DOHH2 (cell line): Measurements from ENCODE around the gene ALPI.
"Not testable (repeated sequence)": the region's sequence is repeated elsewhere in the genome, so short reads cannot be mapped to it uniquely, and the experiment has no call there.

Experiments
- H3F3A ChIP-seq: fragments of 200-600 bp; sonication (generic), shearing (Covaris generic); 2 replicates; pipeline ENCODE4 v1.6.0; 2016; ENCODE audit warnings: antibody characterized with exemption, mild to moderate bottlenecking; ENCODE audit not compliant: control insufficient read depth, insufficient read depth
- H3K27ac ChIP-seq: fragments of 200-600 bp; sonication (generic); 2 replicates; pipeline ENCODE4 v1.5.1; 2014; ENCODE audit warnings: low read depth, mild to moderate bottlenecking, low read length, moderate library complexity
- H3K27me3 ChIP-seq: fragments of 200-600 bp; sonication (generic); 2 replicates; pipeline ENCODE4 v1.6.1; 2014; ENCODE audit warnings: mild to moderate bottlenecking, low read length, mixed read lengths; ENCODE audit not compliant: control insufficient read depth
- H3K36me3 ChIP-seq: fragments of 200-600 bp; sonication (generic); 2 replicates; pipeline ENCODE4 v1.6.1; 2014; ENCODE audit warnings: mild to moderate bottlenecking, low read length, moderate library complexity, mixed read lengths; ENCODE audit not compliant: control insufficient read depth
- H3K4me1 ChIP-seq: fragments of 200-600 bp; sonication (generic); 2 replicates; pipeline ENCODE4 v1.6.1; 2014; ENCODE audit warnings: mild to moderate bottlenecking, low read length, mixed read lengths; ENCODE audit not compliant: control insufficient read depth
- H3K4me2 ChIP-seq: fragments of 200-600 bp; sonication (generic); 2 replicates; pipeline ENCODE4 v1.6.0; 2014; ENCODE audit warnings: mild to moderate bottlenecking, low read length, moderate library complexity
- H3K4me3 ChIP-seq: fragments of 200-600 bp; sonication (generic); 2 replicates; pipeline ENCODE4 v1.5.1; 2014; ENCODE audit warnings: mild to moderate bottlenecking, low read length, mixed read lengths
- H3K79me2 ChIP-seq: fragments of 200-600 bp; sonication (generic); 2 replicates; pipeline ENCODE4 v1.6.1; 2014; ENCODE audit warnings: mild to moderate bottlenecking, low read length, mixed read lengths; ENCODE audit not compliant: control insufficient read depth
- H3K9me2 ChIP-seq: fragments of 200-600 bp; sonication (generic); replicated peaks from 2 replicates; pipeline ENCODE4 v1.6.1; 2014; ENCODE audit warnings: mild to moderate bottlenecking, low read length, mixed read lengths; ENCODE audit not compliant: control insufficient read depth
- H3K9me3 ChIP-seq: fragments of 200-600 bp; sonication (generic); 2 replicates; pipeline ENCODE4 v1.6.1; 2014; ENCODE audit warnings: antibody characterized with exemption, low read length, mixed read lengths; ENCODE audit not compliant: control insufficient read depth, insufficient read depth
- H4K20me1 ChIP-seq: fragments of 200-600 bp; sonication (generic); 2 replicates; pipeline ENCODE4 v1.6.0; 2014; ENCODE audit warnings: low read depth, mild to moderate bottlenecking, antibody characterized with exemption, low read length, moderate library complexity; ENCODE audit not compliant: control insufficient read depth, insufficient read depth
- CTCF ChIP-seq: fragments of 200-600 bp; sonication (generic); IDR thresholded peaks from one replicate; pipeline ENCODE4 v1.5.1; 2014; ENCODE audit warnings: antibody characterized with exemption, mild to moderate bottlenecking, low read depth, low read length; ENCODE audit not compliant: poor library complexity, severe bottlenecking
- EZH2phosphoT487 ChIP-seq: fragments of 200-600 bp; sonication (generic); IDR thresholded peaks from 2 replicates; pipeline ENCODE4 v1.6.1; 2017; ENCODE audit warnings: borderline replicate concordance, mild to moderate bottlenecking, antibody characterized with exemption, low read length, moderate library complexity, mixed read lengths

Gene ALPI

GRCh38 chr2:232455426-232456255 lies at the start of gene ALPI:
Gene ALPI (plus strand): TSS chr2:232456153. CDS start chr2:232456200, 47 bp downstream.
- no peak within 1 kb of the TSS for H3K4me2 ChIP-seq
- no peaks in the 10 kb centered on the region for H4K20me1 ChIP-seq
- H3K9me3 ChIP-seq = no peaks in the 10 kb centered on the region
- H3F3A ChIP-seq = peaks cover 6% of the 10 kb centered on the region
- H3K4me1 ChIP-seq = peaks cover 4% of the 10 kb centered on the region
- H3K27me3 ChIP-seq = no peaks in the 10 kb centered on the region
- no peaks in the 10 kb centered on the region for H3K9me2 ChIP-seq
- no peak within 1 kb of the TSS for H3K4me3 ChIP-seq
- no peaks in the 10 kb centered on the region for H3K36me3 ChIP-seq
- TF ChIP-seq CTCF (no peak), EZH2phosphoT487 (no peak)
- H3K79me2 ChIP-seq = no peaks in the 10 kb centered on the region
- no peak within 1 kb of the TSS for H3K27ac ChIP-seq

GRCh38 chr2:232406556-232407310 lies 49.2 kb upstream of the ALPI start, which contains the start of gene ALPG:
Gene ALPG (plus strand): TSS chr2:232406844. CDS start chr2:232406895, 51 bp downstream.
- Histone ChIP-seq H3F3A (no peaks in the 10 kb centered on the region), H3K9me2 (no peaks in the 10 kb centered on the region), H3K27ac (no peak within 1 kb of the TSS), H3K4me2 (no peak within 1 kb of the TSS), H3K4me3 (no peak within 1 kb of the TSS), H3K36me3 (no peaks in the 10 kb centered on the region), H3K79me2 (no peaks in the 10 kb centered on the region), H3K4me1 (no peaks in the 10 kb centered on the region), H3K9me3 (no peaks in the 10 kb centered on the region), H3K27me3 (no peaks in the 10 kb centered on the region), H4K20me1 (no peaks in the 10 kb centered on the region)
- no peak for TF ChIP-seq EZH2phosphoT487
- TF ChIP-seq CTCF = no peak

- not testable (repeated sequence) for H3K4me2 ChIP-seq
These were observed 48.4 kb upstream of the ALPI start for GRCh38 chr2:232407428-232408150.

GRCh38 chr2:232408269-232408668 lies 47.7 kb upstream of the ALPI start:
- not testable (repeated sequence) for H3K36me3 ChIP-seq, H3K27ac ChIP-seq, H3K4me3 ChIP-seq, H3K9me2 ChIP-seq, H4K20me1 ChIP-seq, H3K9me3 ChIP-seq, H3K79me2 ChIP-seq, H3F3A ChIP-seq, H3K4me2 ChIP-seq, H3K4me1 ChIP-seq
- peaks cover 14% of the 10 kb centered on the region for H3K27me3 ChIP-seq

More at GRCh38 chr2:232407428-232408150, 48.4 kb upstream of the ALPI start:
- not testable (repeated sequence) for H3K9me3 ChIP-seq, H3K4me3 ChIP-seq, H3F3A ChIP-seq, H3K36me3 ChIP-seq, H4K20me1 ChIP-seq, H3K27me3 ChIP-seq, H3K9me2 ChIP-seq, H3K27ac ChIP-seq, H3K79me2 ChIP-seq, H3K4me1 ChIP-seq

GRCh38 chr2:232409617-232410016 lies 46.3 kb upstream of the ALPI start:
- H3K9me2 ChIP-seq, H3K4me3 ChIP-seq, H3K79me2 ChIP-seq, H3K4me1 ChIP-seq, H3K4me2 ChIP-seq, H3K27ac ChIP-seq, H3F3A ChIP-seq, H3K9me3 ChIP-seq, H3K36me3 ChIP-seq, H4K20me1 ChIP-seq: not testable (repeated sequence)
- peaks cover 16% of the 10 kb centered on the region for H3K27me3 ChIP-seq
